ENCODE results near the gene DHCR24.

The DHCR24 gene

DNA sequence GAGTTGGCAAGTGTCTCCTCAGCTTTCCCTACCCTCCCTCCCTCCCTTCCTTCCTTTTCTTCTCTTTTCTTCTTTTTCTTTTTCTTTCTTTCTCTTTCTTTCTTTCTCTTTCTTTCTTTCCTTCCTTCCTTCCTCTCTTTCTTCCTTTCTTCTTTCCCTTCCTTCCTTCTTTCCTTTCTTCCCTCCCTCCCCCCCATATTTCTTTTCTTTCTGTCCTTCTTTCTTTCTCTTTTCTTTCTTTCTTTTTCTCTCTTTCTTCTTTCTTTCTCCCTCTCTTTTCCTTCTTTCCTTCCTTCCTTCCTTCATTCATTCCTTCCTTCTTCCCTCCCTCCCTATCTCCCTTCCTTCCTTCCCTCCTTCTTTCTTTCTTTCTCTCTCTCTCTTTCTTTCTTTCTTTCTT, 67.3 kb downstream of the DHCR24 start:
- Histone ChIP-seq H3K14ac (ENCODE audit: low read length) (no peak overlapping the region), H3K4me2 (ENCODE audit: insufficient read depth, low read length, poor library complexity, severe bottlenecking) (no peak overlapping the region), H2BK5ac (ENCODE audit: low read length) (no peak overlapping the region), H3K4me1 (ENCODE audit: control insufficient read depth in 2 of 2, insufficient read depth in 1 of 2, low read depth in 1 of 2, low read length in 2 of 2) (no peaks in the 10 kb centered on the region), H3K36me3 (replicated peaks in 1 of 2; ENCODE audit: control insufficient read depth in 2 of 2, insufficient read depth in 2 of 2, low read length in 2 of 2) (no peaks in the 10 kb centered on the region), H3K79me1 (ENCODE audit: low read depth, low read length) (no peaks in the 10 kb centered on the region), H3K4ac (ENCODE audit: low read length) (no peak overlapping the region), H3K18ac (ENCODE audit: low read length) (no peak overlapping the region), H4K8ac (ENCODE audit: low read depth, low read length) (no peak overlapping the region), H3K9ac (ENCODE audit: low read depth, low read length, poor library complexity) (no peak overlapping the region), H3K27ac (replicated peaks; ENCODE audit: low read length) (no peak overlapping the region), H2BK120ac (ENCODE audit: low read depth, low read length) (no peak overlapping the region), H3K9me3 (replicated peaks in 1 of 2; ENCODE audit: control insufficient read depth in 2 of 2, insufficient read depth in 1 of 2, low read depth in 1 of 2, low read length in 2 of 2) (no peaks in the 10 kb centered on the region), H3K23ac (ENCODE audit: low read depth, low read length, poor library complexity) (no peak overlapping the region), H4K91ac (ENCODE audit: low read depth, low read length, poor library complexity) (no peak overlapping the region), H2BK15ac (ENCODE audit: low read length) (no peak overlapping the region), H3K27me3 (ENCODE audit: control insufficient read depth in 3 of 3, insufficient read depth in 3 of 3, low read depth in 1 of 3, low read length in 3 of 3) (peaks cover 0 to 14% (median 0%) of the 10 kb centered on the region in 3 experiments), H3K4me3 (ENCODE audit: low read length in 2 of 2) (no peak overlapping the region), H2AFZ (ENCODE audit: low read length) (no peak overlapping the region), H2AK5ac (ENCODE audit: low read depth, low read length) (no peak overlapping the region), H2BK12ac (ENCODE audit: low read length) (no peak overlapping the region)
- DNase-seq (ENCODE audit: low spot score), result no peak

DNA sequence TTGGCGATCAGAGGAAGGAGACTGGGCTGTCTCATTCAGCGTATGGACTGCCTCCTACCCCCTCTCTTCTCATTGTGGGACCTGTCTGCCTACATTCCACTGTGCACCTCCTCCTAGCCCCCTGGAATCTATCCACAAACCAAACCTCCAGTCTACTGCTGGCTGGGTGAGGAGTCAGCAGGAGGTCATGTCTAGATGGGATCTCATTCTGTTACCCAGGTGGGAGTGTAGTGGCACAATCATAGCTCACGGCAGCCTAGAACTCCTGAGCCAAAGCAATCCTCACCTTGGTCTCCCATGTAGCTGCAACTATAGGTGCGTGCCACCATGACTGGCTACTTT, 67.8 kb downstream of the DHCR24 start:
- no peak for DNase-seq (ENCODE audit: low spot score)
- H3K9ac ChIP-seq (ENCODE audit: low read depth, low read length, poor library complexity), result no peak overlapping the region
- H2BK5ac ChIP-seq (ENCODE audit: low read length), result no peak overlapping the region
- no peak overlapping the region for H3K4ac ChIP-seq (ENCODE audit: low read length)
- no peak overlapping the region for H2AK5ac ChIP-seq (ENCODE audit: low read depth, low read length)
- no peaks in the 10 kb centered on the region for H3K79me1 ChIP-seq (ENCODE audit: low read depth, low read length)
- H3K4me3 ChIP-seq (ENCODE audit: low read length in 2 of 2), result no peak overlapping the region
- no CpG with 5 or more reads among the region's 4 CpGs for WGBS, 2 donors (ENCODE audit: extremely low coverage in 2 of 2, insufficient read length in 2 of 2, insufficient replicate concordance in 1 of 2)
- no peak overlapping the region for H2AFZ ChIP-seq (ENCODE audit: low read length)
- peaks cover 0 to 17% (median 0%) of the 10 kb centered on the region in 3 experiments for H3K27me3 ChIP-seq (ENCODE audit: control insufficient read depth in 3 of 3, insufficient read depth in 3 of 3, low read depth in 1 of 3, low read length in 3 of 3)
- H4K91ac ChIP-seq (ENCODE audit: low read depth, low read length, poor library complexity), result no peak overlapping the region
- no peak overlapping the region for H3K27ac ChIP-seq (replicated peaks; ENCODE audit: low read length)
- H2BK120ac ChIP-seq (ENCODE audit: low read depth, low read length), result no peak overlapping the region
- no peak overlapping the region for H3K23ac ChIP-seq (ENCODE audit: low read depth, low read length, poor library complexity)
- no peak overlapping the region for H3K4me2 ChIP-seq (ENCODE audit: insufficient read depth, low read length, poor library complexity, severe bottlenecking)
- H4K8ac ChIP-seq (ENCODE audit: low read depth, low read length), result no peak overlapping the region
- no peak overlapping the region for H3K18ac ChIP-seq (ENCODE audit: low read length)
- H3K9me3 ChIP-seq (replicated peaks in 1 of 2; ENCODE audit: control insufficient read depth in 2 of 2, insufficient read depth in 1 of 2, low read depth in 1 of 2, low read length in 2 of 2), result no peaks in the 10 kb centered on the region
- no peak overlapping the region for H3K14ac ChIP-seq (ENCODE audit: low read length)
- H2BK12ac ChIP-seq (ENCODE audit: low read length), result no peak overlapping the region
- H3K4me1 ChIP-seq (ENCODE audit: control insufficient read depth in 2 of 2, insufficient read depth in 1 of 2, low read depth in 1 of 2, low read length in 2 of 2), result peaks cover 0 to under 1% of the 10 kb centered on the region in 2 donors
- no peak overlapping the region for H2BK15ac ChIP-seq (ENCODE audit: low read length)
- H3K36me3 ChIP-seq (replicated peaks in 1 of 2; ENCODE audit: control insufficient read depth in 2 of 2, insufficient read depth in 2 of 2, low read length in 2 of 2), result no peaks in the 10 kb centered on the region

DNA sequence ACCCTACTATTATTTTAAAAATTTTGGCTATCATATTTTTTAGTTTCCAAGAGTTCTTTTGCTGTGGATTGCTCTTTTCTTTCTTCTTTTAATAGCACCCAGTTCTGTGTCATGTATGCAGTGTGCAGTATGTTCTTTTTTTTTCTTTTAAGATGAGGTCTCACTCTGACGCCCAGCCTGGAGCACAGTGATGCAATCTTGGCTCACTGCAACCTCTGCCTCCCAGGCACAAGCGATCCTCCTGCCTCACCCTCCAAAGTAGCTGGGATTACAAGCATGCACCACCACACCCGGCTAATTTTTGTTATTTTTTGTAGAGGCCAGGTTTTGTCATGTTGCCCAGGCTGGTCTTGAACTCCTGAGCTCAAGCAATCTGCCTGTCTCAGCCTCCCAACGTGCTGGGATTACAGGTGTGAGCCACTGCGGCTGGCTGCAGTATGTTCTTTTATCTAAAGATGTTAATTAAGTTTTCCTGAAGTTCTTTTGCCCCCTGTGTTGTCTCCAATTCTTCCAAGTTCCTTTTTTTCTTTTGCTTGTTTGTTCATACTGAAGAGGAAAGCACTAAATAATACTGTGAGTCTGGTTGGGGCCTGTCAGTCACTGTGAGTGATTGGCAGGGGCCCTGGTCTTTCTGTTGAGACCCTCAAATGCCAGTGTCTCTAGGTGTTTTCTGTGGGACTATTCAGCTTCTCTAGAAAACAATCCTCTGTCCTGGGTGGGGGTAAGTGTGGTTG, 68.4 kb downstream of the DHCR24 start:
- Histone ChIP-seq H3K4me3 (ENCODE audit: low read length in 2 of 2) (no peak overlapping the region), H3K79me1 (ENCODE audit: low read depth, low read length) (no peaks in the 10 kb centered on the region), H3K14ac (ENCODE audit: low read length) (no peak overlapping the region), H2BK12ac (ENCODE audit: low read length) (no peak overlapping the region), H3K9me3 (replicated peaks in 1 of 2; ENCODE audit: control insufficient read depth in 2 of 2, insufficient read depth in 1 of 2, low read depth in 1 of 2, low read length in 2 of 2) (no peaks in the 10 kb centered on the region), H3K27me3 (ENCODE audit: control insufficient read depth in 3 of 3, insufficient read depth in 3 of 3, low read depth in 1 of 3, low read length in 3 of 3) (peaks cover 0 to 20% (median 0%) of the 10 kb centered on the region in 3 experiments), H4K8ac (ENCODE audit: low read depth, low read length) (no peak overlapping the region), H3K4ac (ENCODE audit: low read length) (no peak overlapping the region), H2AK5ac (ENCODE audit: low read depth, low read length) (no peak overlapping the region), H2AFZ (ENCODE audit: low read length) (no peak overlapping the region), H3K36me3 (replicated peaks in 1 of 2; ENCODE audit: control insufficient read depth in 2 of 2, insufficient read depth in 2 of 2, low read length in 2 of 2) (no peaks in the 10 kb centered on the region), H3K4me1 (ENCODE audit: control insufficient read depth in 2 of 2, insufficient read depth in 1 of 2, low read depth in 1 of 2, low read length in 2 of 2) (peaks cover 5% of the 10 kb centered on the region in 2 donors), H3K23ac (ENCODE audit: low read depth, low read length, poor library complexity) (no peak overlapping the region), H3K4me2 (ENCODE audit: insufficient read depth, low read length, poor library complexity, severe bottlenecking) (no peak overlapping the region), H3K18ac (ENCODE audit: low read length) (no peak overlapping the region), H2BK120ac (ENCODE audit: low read depth, low read length) (no peak overlapping the region), H4K91ac (ENCODE audit: low read depth, low read length, poor library complexity) (no peak overlapping the region), H2BK5ac (ENCODE audit: low read length) (no peak overlapping the region), H3K9ac (ENCODE audit: low read depth, low read length, poor library complexity) (no peak overlapping the region), H2BK15ac (ENCODE audit: low read length) (no peak overlapping the region), H3K27ac (replicated peaks; ENCODE audit: low read length) (no peak overlapping the region)
- WGBS, 2 donors (ENCODE audit: extremely low coverage in 2 of 2, insufficient read length in 2 of 2, insufficient replicate concordance in 1 of 2), result no CpG with 5 or more reads among the region's 5 CpGs
- DNase-seq (ENCODE audit: low spot score), result no peak

DNA sequence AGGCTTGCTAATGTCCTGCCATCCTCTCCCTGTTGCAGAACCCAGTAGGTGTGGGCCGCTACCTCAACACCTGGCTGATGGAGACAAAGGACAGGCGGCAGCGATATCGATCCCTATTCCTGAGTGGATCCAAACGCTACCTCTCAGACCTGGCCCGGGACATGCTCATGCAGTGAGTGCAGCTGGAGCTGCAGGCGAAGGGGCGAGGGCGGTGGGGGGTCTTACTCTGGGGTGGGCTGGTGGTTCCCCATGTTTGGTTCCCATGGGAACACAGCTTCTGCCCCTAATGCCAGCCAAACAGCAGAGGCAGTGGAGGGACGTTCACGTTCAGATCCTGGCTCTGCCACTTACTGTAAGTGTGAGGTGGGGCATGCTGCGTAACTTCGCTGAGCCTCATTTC, 70.0 kb downstream of the DHCR24 start:
- Histone ChIP-seq H3K18ac (ENCODE audit: low read length) (no peak overlapping the region), H3K27me3 (ENCODE audit: control insufficient read depth in 3 of 3, insufficient read depth in 3 of 3, low read depth in 1 of 3, low read length in 3 of 3) (peaks cover 0 to 34% (median 0%) of the 10 kb centered on the region in 3 experiments), H3K14ac (ENCODE audit: low read length) (no peak overlapping the region), H2BK15ac (ENCODE audit: low read length) (peak overlapping the region; percentile 46), H3K4me3 (ENCODE audit: low read length in 2 of 2) (no peak overlapping the region), H2AK5ac (ENCODE audit: low read depth, low read length) (no peak overlapping the region), H3K9ac (ENCODE audit: low read depth, low read length, poor library complexity) (no peak overlapping the region), H2BK5ac (ENCODE audit: low read length) (no peak overlapping the region), H3K4ac (ENCODE audit: low read length) (peak overlapping the region; percentile 7), H2BK120ac (ENCODE audit: low read depth, low read length) (no peak overlapping the region), H4K91ac (ENCODE audit: low read depth, low read length, poor library complexity) (no peak overlapping the region), H3K79me1 (ENCODE audit: low read depth, low read length) (no peaks in the 10 kb centered on the region), H3K4me2 (ENCODE audit: insufficient read depth, low read length, poor library complexity, severe bottlenecking) (no peak overlapping the region), H3K23ac (ENCODE audit: low read depth, low read length, poor library complexity) (peak overlapping the region; percentile 83), H3K27ac (replicated peaks; ENCODE audit: low read length) (no peak overlapping the region), H4K8ac (ENCODE audit: low read depth, low read length) (peak overlapping the region; percentile 54), H3K9me3 (replicated peaks in 1 of 2; ENCODE audit: control insufficient read depth in 2 of 2, insufficient read depth in 1 of 2, low read depth in 1 of 2, low read length in 2 of 2) (no peaks in the 10 kb centered on the region), H3K4me1 (ENCODE audit: control insufficient read depth in 2 of 2, insufficient read depth in 1 of 2, low read depth in 1 of 2, low read length in 2 of 2) (peaks cover 8% of the 10 kb centered on the region in 2 donors), H3K36me3 (replicated peaks in 1 of 2; ENCODE audit: control insufficient read depth in 2 of 2, insufficient read depth in 2 of 2, low read length in 2 of 2) (no peaks in the 10 kb centered on the region), H2AFZ (ENCODE audit: low read length) (no peak overlapping the region), H2BK12ac (ENCODE audit: low read length) (no peak overlapping the region)
- WGBS, 2 donors (ENCODE audit: extremely low coverage in 2 of 2, insufficient read length in 2 of 2, insufficient replicate concordance in 1 of 2), result no CpG with 5 or more reads among the region's 13 CpGs
- no peak for DNase-seq (ENCODE audit: low spot score)

All from neuronal stem cell (in vitro differentiated cells).